ENCODE measurements around the gene TEAD1.

TEAD1 gene

DNA sequence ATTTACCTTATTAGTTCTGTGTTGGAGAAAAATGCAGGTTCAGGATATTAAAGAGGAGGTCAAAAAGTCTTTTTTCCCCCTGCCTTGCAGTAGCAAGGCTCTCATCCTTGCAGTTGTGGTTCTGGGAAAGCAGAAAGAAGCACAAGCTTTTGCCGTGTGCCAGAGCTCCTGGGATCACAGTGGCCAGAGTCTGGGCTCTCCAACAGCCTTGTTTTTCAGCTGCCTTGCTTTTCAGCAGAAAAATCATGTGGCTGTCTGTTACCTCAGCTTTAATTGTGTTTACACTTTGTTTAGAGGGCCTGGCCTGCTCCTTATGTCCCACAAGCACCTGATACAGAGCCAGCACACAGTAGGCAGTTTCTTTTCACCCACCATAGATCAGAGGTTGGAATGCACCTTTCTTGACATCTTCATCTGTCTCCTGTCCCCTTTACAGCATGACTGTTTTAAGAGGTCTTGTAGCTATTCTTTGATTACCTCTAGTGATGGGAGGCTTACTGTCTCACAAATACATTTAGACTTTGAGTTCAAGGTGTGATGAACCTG lies 67.5 kb downstream of the TEAD1 start:
- H3K27ac ChIP-seq (ENCODE audit: low read depth, low read length) = no peak overlapping the region

DNA sequence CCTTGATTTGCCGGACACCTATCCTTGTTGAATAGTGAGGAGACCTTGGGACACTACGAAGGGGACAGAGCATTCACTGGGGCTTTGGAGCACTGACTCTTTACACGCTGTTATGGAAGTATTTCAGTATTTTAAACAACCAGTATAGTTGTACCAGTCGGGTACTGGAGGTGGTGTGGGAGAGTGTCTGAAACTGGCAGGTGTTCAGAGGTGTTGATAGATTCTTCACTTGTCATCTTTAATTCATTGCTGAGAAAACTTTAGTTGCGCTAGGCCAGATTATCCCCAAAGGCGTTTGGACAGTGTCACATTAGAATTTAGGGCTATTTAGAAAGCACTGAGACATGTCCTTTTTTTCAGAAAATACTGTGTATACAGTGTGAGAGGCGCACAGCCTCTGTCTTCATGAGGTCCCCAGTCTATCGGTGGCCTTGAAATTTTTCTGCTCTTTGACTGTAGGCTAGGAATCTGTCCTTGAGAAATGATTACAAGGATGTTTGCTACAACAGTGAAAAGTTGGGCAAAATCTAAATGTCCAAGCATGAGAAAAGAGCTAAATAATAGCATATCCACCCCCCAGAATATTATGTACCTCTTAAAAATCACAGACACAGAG lies 69.7 kb downstream of the TEAD1 start:
- Histone ChIP-seq H4K20me1 (ENCODE audit: control insufficient read depth, insufficient read depth, low read depth, low read length) (no peaks in the 10 kb centered on the region), H3K27me3 (ENCODE audit: control insufficient read depth, low read length) (no peaks in the 10 kb centered on the region), H3K4me1 (ENCODE audit: control insufficient read depth, low read length) (no peaks in the 10 kb centered on the region), H3K36me3 (ENCODE audit: control insufficient read depth, low read length) (no peaks in the 10 kb centered on the region), H3K4me3 (ENCODE audit: low read length) (no peak overlapping the region), H3K9me3 (ENCODE audit: control insufficient read depth, insufficient read depth, low read length) (no peaks in the 10 kb centered on the region), H3F3A (ENCODE audit: control insufficient read depth, insufficient read depth) (no peaks in the 10 kb centered on the region), H3K27ac (ENCODE audit: low read depth, low read length) (no peak overlapping the region), H3K79me2 (ENCODE audit: control insufficient read depth, low read length) (no peaks in the 10 kb centered on the region), H3K9me2 (replicated peaks; ENCODE audit: control insufficient read depth, low read length) (no peaks in the 10 kb centered on the region), H3K4me2 (ENCODE audit: low read length) (no peak overlapping the region)
- TF ChIP-seq EZH2phosphoT487 (IDR thresholded peaks at IDR 0.05; ENCODE audit: borderline replicate concordance, low read length) (no peak), CTCF (IDR thresholded peaks at IDR 0.05; ENCODE audit: low read depth, low read length, poor library complexity, severe bottlenecking) (no peak)

More for the DNA sequence above, 67.5 kb downstream of the TEAD1 start:
- H3K4me3 ChIP-seq (ENCODE audit: low read length) = no peak overlapping the region
- H3F3A ChIP-seq (ENCODE audit: control insufficient read depth, insufficient read depth) = no peaks in the 10 kb centered on the region
- H3K79me2 ChIP-seq (ENCODE audit: control insufficient read depth, low read length) = no peaks in the 10 kb centered on the region
- H3K9me2 ChIP-seq (replicated peaks; ENCODE audit: control insufficient read depth, low read length) = no peaks in the 10 kb centered on the region
- H3K4me1 ChIP-seq (ENCODE audit: control insufficient read depth, low read length) = no peaks in the 10 kb centered on the region
- no peaks in the 10 kb centered on the region for H4K20me1 ChIP-seq (ENCODE audit: control insufficient read depth, insufficient read depth, low read depth, low read length)
- H3K4me2 ChIP-seq (ENCODE audit: low read length) = no peak overlapping the region
- H3K36me3 ChIP-seq (ENCODE audit: control insufficient read depth, low read length) = no peaks in the 10 kb centered on the region
- no peaks in the 10 kb centered on the region for H3K27me3 ChIP-seq (ENCODE audit: control insufficient read depth, low read length)
- TF ChIP-seq CTCF (IDR thresholded peaks at IDR 0.05; ENCODE audit: low read depth, low read length, poor library complexity, severe bottlenecking) (no peak), EZH2phosphoT487 (IDR thresholded peaks at IDR 0.05; ENCODE audit: borderline replicate concordance, low read length) (no peak)
- H3K9me3 ChIP-seq (ENCODE audit: control insufficient read depth, insufficient read depth, low read length) = no peaks in the 10 kb centered on the region

DNA sequence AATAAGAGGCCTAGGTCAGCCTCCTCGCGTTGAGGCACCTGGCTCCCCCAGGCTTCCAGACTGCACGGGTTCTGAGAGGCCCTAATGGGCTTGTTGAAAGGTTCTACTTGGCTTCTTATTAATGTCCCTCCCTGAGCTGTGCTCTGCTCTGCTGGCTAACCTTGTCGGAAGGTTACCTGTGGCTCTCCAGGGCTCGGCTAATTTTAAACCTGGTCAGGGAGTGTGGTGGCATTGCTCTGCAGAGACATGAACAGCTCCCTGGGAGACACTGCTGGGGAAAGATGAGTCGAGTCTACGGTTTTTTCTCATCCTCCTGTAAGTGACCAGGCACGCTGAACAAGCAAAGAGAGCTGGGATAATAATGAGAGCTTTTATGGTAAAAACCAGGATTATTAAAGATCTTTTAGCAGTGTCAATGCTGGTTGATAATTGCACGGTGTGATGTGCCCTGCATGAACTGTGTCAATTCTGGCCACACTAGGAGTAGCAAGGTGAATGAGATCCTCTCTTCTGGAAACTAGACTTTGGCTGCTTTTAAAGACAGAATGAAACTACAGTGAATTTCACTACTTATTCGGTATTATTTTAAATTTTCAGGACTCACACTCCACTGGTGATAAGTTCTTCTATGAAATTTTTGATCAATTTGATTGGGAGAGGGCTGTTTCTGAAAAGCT lies 70.7 kb downstream of the TEAD1 start:
- H3K79me2 ChIP-seq (ENCODE audit: control insufficient read depth, low read length) = no peaks in the 10 kb centered on the region
- H3K4me2 ChIP-seq (ENCODE audit: low read length) = no peak overlapping the region
- H3K36me3 ChIP-seq (ENCODE audit: control insufficient read depth, low read length) = no peaks in the 10 kb centered on the region
- H3K4me3 ChIP-seq (ENCODE audit: low read length) = no peak overlapping the region
- no peaks in the 10 kb centered on the region for H4K20me1 ChIP-seq (ENCODE audit: control insufficient read depth, insufficient read depth, low read depth, low read length)
- no peak for TF ChIP-seq CTCF (IDR thresholded peaks at IDR 0.05; ENCODE audit: low read depth, low read length, poor library complexity, severe bottlenecking)
- TF ChIP-seq EZH2phosphoT487 (IDR thresholded peaks at IDR 0.05; ENCODE audit: borderline replicate concordance, low read length) = no peak
- H3K27ac ChIP-seq (ENCODE audit: low read depth, low read length) = no peak overlapping the region
- no peaks in the 10 kb centered on the region for H3K9me3 ChIP-seq (ENCODE audit: control insufficient read depth, insufficient read depth, low read length)
- no peaks in the 10 kb centered on the region for H3K4me1 ChIP-seq (ENCODE audit: control insufficient read depth, low read length)
- no peaks in the 10 kb centered on the region for H3K27me3 ChIP-seq (ENCODE audit: control insufficient read depth, low read length)
- no peaks in the 10 kb centered on the region for H3K9me2 ChIP-seq (replicated peaks; ENCODE audit: control insufficient read depth, low read length)
- H3F3A ChIP-seq (ENCODE audit: control insufficient read depth, insufficient read depth) = no peaks in the 10 kb centered on the region
